Measurements from ENCODE around the gene SMC1B.
"Not testable (repeated sequence)": the region's sequence is repeated elsewhere in the genome, so short reads cannot be mapped to it uniquely, and the experiment has no call there.

Gene SMC1B

DNA sequence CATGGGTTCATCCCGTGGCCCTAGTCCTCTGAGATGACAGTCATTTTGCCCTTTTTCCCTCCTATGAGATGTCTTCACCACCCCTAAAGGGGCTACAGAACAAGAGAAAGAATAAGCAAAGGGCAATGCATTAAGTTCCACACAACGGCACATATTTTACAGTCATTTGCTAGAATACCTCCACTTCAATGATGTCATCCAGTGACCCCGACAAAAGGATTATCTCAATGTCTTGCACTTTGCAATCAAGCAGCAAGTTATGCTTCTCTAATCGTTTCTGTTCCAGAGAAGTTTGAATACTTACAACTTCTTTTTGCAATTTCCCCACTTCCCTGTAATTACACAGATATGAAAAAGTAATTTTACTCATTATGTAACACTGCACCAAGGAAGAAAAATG is 53.8 kb downstream of the SMC1B start:
- TF ChIP-seq SPI1 (IDR thresholded peaks at IDR 0.05; ENCODE audit: low read depth, low read length) = no peak
- TF ChIP-seq TAF1 (IDR thresholded peaks at IDR 0.05; ENCODE audit: low read depth, low read length) = no peak
- no peak for TF ChIP-seq POU2F2 (IDR thresholded peaks at IDR 0.05; ENCODE audit: low read depth, low read length)
- TF ChIP-seq POLR2AphosphoS5 (IDR thresholded peaks at IDR 0.05; ENCODE audit: low read depth, low read length) = no peak
- no peak for TF ChIP-seq PAX5 (IDR thresholded peaks at IDR 0.05; ENCODE audit: insufficient read depth, low read length, severe bottlenecking)
- TF ChIP-seq POLR2A (IDR thresholded peaks at IDR 0.05; ENCODE audit: low read depth, low read length) = no peak
- DNase-seq (ENCODE audit: insufficient read length, low spot score) = no peak
- no peak for FAIRE-seq

- DNase-seq (ENCODE audit: insufficient read length, low spot score) (no peak), FAIRE-seq (no peak)
- TF ChIP-seq POLR2A (IDR thresholded peaks at IDR 0.05; ENCODE audit: low read depth, low read length) (no peak), PAX5 (IDR thresholded peaks at IDR 0.05; ENCODE audit: insufficient read depth, low read length, severe bottlenecking) (no peak), POLR2AphosphoS5 (IDR thresholded peaks at IDR 0.05; ENCODE audit: low read depth, low read length) (no peak), TAF1 (IDR thresholded peaks at IDR 0.05; ENCODE audit: low read depth, low read length) (no peak)
Measured at GRCh38 chr22:45358127-45358526, 55.3 kb downstream of the SMC1B start.

DNA sequence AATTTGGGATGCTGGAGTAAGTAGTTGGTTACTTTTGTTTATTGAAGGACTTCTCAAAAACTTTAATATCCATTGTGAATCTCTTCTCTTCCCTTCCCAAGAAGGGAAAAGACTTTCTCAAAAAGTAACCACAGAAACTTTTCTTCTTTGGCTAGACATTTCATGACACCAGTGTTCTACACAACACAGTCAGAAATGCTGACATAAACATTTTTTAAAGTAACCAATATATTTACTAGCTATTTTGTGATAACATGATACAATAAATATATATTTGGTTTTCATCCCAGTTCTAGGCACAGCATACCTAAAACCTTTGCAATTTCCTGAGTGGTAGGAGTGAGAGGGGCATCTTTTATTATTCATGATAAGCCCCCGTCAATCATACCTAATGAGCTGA is 55.9 kb downstream of the SMC1B start:
- DNase-seq (ENCODE audit: insufficient read length, low spot score) = no peak
- no peak for FAIRE-seq
- TF ChIP-seq TAF1 (IDR thresholded peaks at IDR 0.05; ENCODE audit: low read depth, low read length) = no peak
- TF ChIP-seq SPI1 (IDR thresholded peaks at IDR 0.05; ENCODE audit: low read depth, low read length) = no peak
- TF ChIP-seq POLR2A (IDR thresholded peaks at IDR 0.05; ENCODE audit: low read depth, low read length) = no peak
- TF ChIP-seq PAX5 (IDR thresholded peaks at IDR 0.05; ENCODE audit: insufficient read depth, low read length, severe bottlenecking) = no peak
- no peak for TF ChIP-seq POU2F2 (IDR thresholded peaks at IDR 0.05; ENCODE audit: low read depth, low read length)
- no peak for TF ChIP-seq POLR2AphosphoS5 (IDR thresholded peaks at IDR 0.05; ENCODE audit: low read depth, low read length)

DNA sequence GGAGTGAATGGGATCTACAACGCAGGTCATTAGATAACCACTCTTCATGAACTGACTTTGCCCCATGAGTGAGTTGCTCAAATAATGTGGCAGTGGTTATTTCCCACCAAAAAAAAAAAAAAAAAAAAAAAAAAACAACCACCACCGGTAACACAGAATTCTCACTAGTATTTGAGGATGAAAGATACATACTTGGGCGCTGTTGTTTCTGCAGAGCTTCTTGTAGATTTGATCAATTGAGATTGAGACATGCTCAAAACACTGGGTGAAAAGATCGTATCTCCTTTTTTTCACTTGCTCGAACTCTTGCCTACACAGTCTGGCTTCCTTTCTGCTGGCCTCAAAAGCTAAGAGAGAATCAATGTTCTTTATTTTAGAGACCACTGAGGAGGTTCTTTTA is 59.6 kb downstream of the SMC1B start:
- DNase-seq (ENCODE audit: insufficient read length, low spot score) = no peak
- TF ChIP-seq POU2F2 (IDR thresholded peaks at IDR 0.05; ENCODE audit: low read depth, low read length) (no peak), PAX5 (IDR thresholded peaks at IDR 0.05; ENCODE audit: insufficient read depth, low read length, severe bottlenecking) (no peak), TAF1 (IDR thresholded peaks at IDR 0.05; ENCODE audit: low read depth, low read length) (no peak), POLR2AphosphoS5 (IDR thresholded peaks at IDR 0.05; ENCODE audit: low read depth, low read length) (no peak), SPI1 (IDR thresholded peaks at IDR 0.05; ENCODE audit: low read depth, low read length) (no peak), POLR2A (IDR thresholded peaks at IDR 0.05; ENCODE audit: low read depth, low read length) (no peak)

DNA sequence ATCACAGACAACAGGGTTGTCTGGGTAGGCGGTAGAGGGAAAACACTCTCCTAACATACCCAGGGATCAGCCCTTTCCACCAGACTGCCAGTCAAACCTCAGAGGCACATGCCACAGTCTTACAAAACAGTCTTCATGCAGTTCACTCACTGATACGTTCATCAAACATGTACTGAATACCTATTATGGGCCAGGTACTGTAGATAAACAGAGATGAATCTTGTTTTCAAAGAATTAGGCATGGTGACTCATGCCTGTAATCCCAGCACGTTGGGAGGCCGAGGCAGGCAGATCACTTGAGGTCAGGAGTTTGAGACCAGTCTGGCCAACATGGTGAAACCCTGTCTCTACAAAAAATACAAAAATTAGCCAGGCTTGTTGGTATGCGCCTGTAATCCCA is 60.6 kb downstream of the SMC1B start:
- not testable (repeated sequence) for DNase-seq (ENCODE audit: insufficient read length, low spot score); FAIRE-seq

More for the DNA sequence above, 59.6 kb downstream of the SMC1B start:
- FAIRE-seq = no peak

- TF ChIP-seq POLR2AphosphoS5 (IDR thresholded peaks at IDR 0.05; ENCODE audit: low read depth, low read length) = no peak
- no peak for TF ChIP-seq SPI1 (IDR thresholded peaks at IDR 0.05; ENCODE audit: low read depth, low read length)
- TF ChIP-seq TAF1 (IDR thresholded peaks at IDR 0.05; ENCODE audit: low read depth, low read length) = no peak
- DNase-seq (ENCODE audit: insufficient read length, low spot score) = no peak
- FAIRE-seq = no peak
Measured at GRCh38 chr22:45351956-45352355, 61.4 kb downstream of the SMC1B start.

- DNase-seq (ENCODE audit: insufficient read length, low spot score) (no peak), FAIRE-seq (no peak)
- TF ChIP-seq PAX5 (IDR thresholded peaks at IDR 0.05; ENCODE audit: insufficient read depth, low read length, severe bottlenecking) = no peak
- no peak for TF ChIP-seq POLR2A (IDR thresholded peaks at IDR 0.05; ENCODE audit: low read depth, low read length)
- TF ChIP-seq POLR2AphosphoS5 (IDR thresholded peaks at IDR 0.05; ENCODE audit: low read depth, low read length) = no peak
- no peak for TF ChIP-seq POU2F2 (IDR thresholded peaks at IDR 0.05; ENCODE audit: low read depth, low read length)
- TF ChIP-seq SPI1 (IDR thresholded peaks at IDR 0.05; ENCODE audit: low read depth, low read length) = no peak
- no peak for TF ChIP-seq TAF1 (IDR thresholded peaks at IDR 0.05; ENCODE audit: low read depth, low read length)
Measured at GRCh38 chr22:45349916-45350315, 63.5 kb downstream of the SMC1B start.

- no peak for DNase-seq (ENCODE audit: insufficient read length, low spot score)
- no peak for FAIRE-seq
- TF ChIP-seq POU2F2 (IDR thresholded peaks at IDR 0.05; ENCODE audit: low read depth, low read length) (no peak), PAX5 (IDR thresholded peaks at IDR 0.05; ENCODE audit: insufficient read depth, low read length, severe bottlenecking) (no peak), POLR2A (IDR thresholded peaks at IDR 0.05; ENCODE audit: low read depth, low read length) (no peak), TAF1 (IDR thresholded peaks at IDR 0.05; ENCODE audit: low read depth, low read length) (no peak), SPI1 (IDR thresholded peaks at IDR 0.05; ENCODE audit: low read depth, low read length) (no peak), POLR2AphosphoS5 (IDR thresholded peaks at IDR 0.05; ENCODE audit: low read depth, low read length) (no peak)
Measured at GRCh38 chr22:45344334-45344733, 69.1 kb downstream of the SMC1B start.

GRCh38 chr22:45343143-45343542 is 70.3 kb downstream of the SMC1B start:
- FAIRE-seq (no peak), DNase-seq (ENCODE audit: insufficient read length, low spot score) (no peak)
- TF ChIP-seq POU2F2 (IDR thresholded peaks at IDR 0.05; ENCODE audit: low read depth, low read length) (no peak), POLR2AphosphoS5 (IDR thresholded peaks at IDR 0.05; ENCODE audit: low read depth, low read length) (no peak), PAX5 (IDR thresholded peaks at IDR 0.05; ENCODE audit: insufficient read depth, low read length, severe bottlenecking) (no peak), SPI1 (IDR thresholded peaks at IDR 0.05; ENCODE audit: low read depth, low read length) (no peak)

DNA sequence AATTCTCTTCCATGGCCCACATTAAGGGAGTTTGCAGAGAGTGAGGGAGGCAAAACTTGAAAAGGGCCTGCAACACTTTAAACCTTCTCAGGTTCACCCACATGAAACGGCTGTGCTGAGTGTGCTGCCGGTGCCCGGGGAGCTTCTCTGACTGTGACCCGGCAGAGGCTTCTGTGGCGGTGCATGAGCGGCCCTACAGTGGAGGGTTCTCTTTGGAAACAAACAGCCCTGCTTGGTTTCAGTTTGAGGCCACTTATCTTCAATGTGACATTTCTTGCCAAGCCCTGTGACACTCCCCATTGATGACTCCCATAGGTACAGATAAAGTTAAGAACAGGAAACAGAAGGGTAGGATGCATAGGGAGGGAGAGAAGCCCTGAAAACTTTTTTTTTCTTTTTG is 71.9 kb downstream of the SMC1B start:
- FAIRE-seq (no peak), DNase-seq (ENCODE audit: insufficient read length, low spot score) (no peak)
- TF ChIP-seq POU2F2 (IDR thresholded peaks at IDR 0.05; ENCODE audit: low read depth, low read length) = no peak
- no peak for TF ChIP-seq SPI1 (IDR thresholded peaks at IDR 0.05; ENCODE audit: low read depth, low read length)
- no peak for TF ChIP-seq TAF1 (IDR thresholded peaks at IDR 0.05; ENCODE audit: low read depth, low read length)
- no peak for TF ChIP-seq PAX5 (IDR thresholded peaks at IDR 0.05; ENCODE audit: insufficient read depth, low read length, severe bottlenecking)
- TF ChIP-seq POLR2A (IDR thresholded peaks at IDR 0.05; ENCODE audit: low read depth, low read length) = no peak
- TF ChIP-seq POLR2AphosphoS5 (IDR thresholded peaks at IDR 0.05; ENCODE audit: low read depth, low read length) = no peak

DNA sequence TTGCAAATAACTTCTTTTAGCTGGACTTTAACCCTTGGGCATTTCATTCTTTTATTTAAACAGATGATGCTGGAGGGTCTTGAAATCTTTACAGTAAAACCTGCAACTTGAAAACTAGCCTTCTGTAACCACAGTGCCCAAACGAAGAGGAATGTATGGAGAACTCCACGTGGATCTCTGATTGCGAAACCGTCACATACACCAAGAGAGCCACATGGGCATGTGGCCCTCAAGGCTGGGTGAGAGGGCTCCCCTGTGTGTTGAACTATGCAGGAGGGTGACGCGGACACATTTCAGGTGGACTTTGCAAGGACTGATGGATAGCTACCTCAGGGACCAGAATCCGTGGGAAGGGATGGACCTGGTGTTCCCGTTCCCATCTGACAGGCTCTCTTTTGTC is 73.1 kb downstream of the SMC1B start:
- no peak for DNase-seq (ENCODE audit: insufficient read length, low spot score)
- TF ChIP-seq PAX5 (IDR thresholded peaks at IDR 0.05; ENCODE audit: insufficient read depth, low read length, severe bottlenecking) = no peak
- no peak for TF ChIP-seq POU2F2 (IDR thresholded peaks at IDR 0.05; ENCODE audit: low read depth, low read length)
- TF ChIP-seq TAF1 (IDR thresholded peaks at IDR 0.05; ENCODE audit: low read depth, low read length) = no peak
- no peak for TF ChIP-seq POLR2A (IDR thresholded peaks at IDR 0.05; ENCODE audit: low read depth, low read length)
- TF ChIP-seq SPI1 (IDR thresholded peaks at IDR 0.05; ENCODE audit: low read depth, low read length) = no peak
- TF ChIP-seq POLR2AphosphoS5 (IDR thresholded peaks at IDR 0.05; ENCODE audit: low read depth, low read length) = no peak
- no peak for FAIRE-seq
